Ovary (tissue), 9 donors: ENCODE data around the gene CGB7. TPM values are rescaled to one million over a fixed set of nuclear protein-coding genes. Genes with fewer than 3 reads are reported as not detected.
"Not testable (repeated sequence)": the region's sequence is repeated elsewhere in the genome, so short reads cannot be mapped to it uniquely, and the experiment has no call there.

Experiments used
- DNase-seq, 5 donors: peaks; one replicate each; pipeline ENCODE4 v3.0.0-alpha.2; 2019 to 2020
- H3K27ac ChIP-seq, 2 donors: fragments of 200-600 bp; one replicate each; pipeline versions ENCODE4 v1.5.1 to v1.8.0; 2019 to 2022
- H3K27me3 ChIP-seq: fragments of 200-600 bp; one replicate; pipeline ENCODE4 v1.8.0; 2022
- H3K36me3 ChIP-seq: fragments of 200-600 bp; sonication (generic); one replicate; pipeline ENCODE4 v1.5.1; 2019
- H3K4me1 ChIP-seq: one replicate; pipeline ENCODE4 v1.8.1; 2013; ENCODE audit warnings: mild to moderate bottlenecking, moderate library complexity; ENCODE audit not compliant: insufficient read depth
- H3K4me3 ChIP-seq: fragments of 200-600 bp; sonication (generic); one replicate; pipeline ENCODE4 v1.5.1; 2017
- H3K9me3 ChIP-seq, 2 donors: fragments of 200-600 bp in 1 of 2; sonication (generic) in 1 of 2; one replicate each; pipeline versions ENCODE4 v1.5.1 to v1.8.1; 2013 to 2019; ENCODE audit warnings: mild to moderate bottlenecking in 1 of 2, moderate library complexity in 1 of 2
- CTCF ChIP-seq, 3 donors: fragments of 450-650 bp in 2 of 3; fragments of 200-600 bp in 1 of 3; IDR thresholded peaks; one replicate each; pipeline versions ENCODE4 v1.5.1 to v1.8.0; 2016 to 2022; ENCODE audit warnings: antibody characterized with exemption in 3 of 3, mild to moderate bottlenecking in 1 of 3
- EP300 ChIP-seq: sonication (generic); formaldehyde crosslinking; IDR thresholded peaks from one replicate; pipeline ENCODE4 v1.6.1; 2017; ENCODE audit warnings: antibody characterized with exemption
- POLR2A ChIP-seq: fragments of 450-650 bp; IDR thresholded peaks from one replicate; pipeline ENCODE4 v1.6.1; 2017; ENCODE audit warnings: antibody characterized with exemption, mild to moderate bottlenecking, moderate library complexity
- WGBS, 3 donors: extraction: QIAGEN DNeasy Blood & Tissue Kit in 1 of 3; methylation state at CpG; one replicate each; pipeline versions ENCODE4 v1.1.5 to v1.1.7; 2013 to 2017; 5-methylcytosine and 5-hydroxymethylcytosine counted together
- intact Hi-C, 4 donors: fragments of 100-400 bp; cut with DNase I; formaldehyde crosslinking; loops; one replicate each; pipeline versions ENCODE4 v1.11.0 to v1.15.1; 2022 to 2023
- polyA plus RNA-seq, 2 donors: library from polyadenylated mRNA; stranded (reverse); fragments of 200-250 nt in 1 of 2; fragments of 350-450 nt in 1 of 2; fragmentation: Illumina TruSeq in 1 of 2; extraction: RNeasy Lipid Tissue Mini Kit (QIAGEN cat#74804) in 1 of 2; gene quantifications; one replicate each; pipeline ENCODE4 v1.2.3, GENCODE V29; 2013 to 2014
- total RNA-seq, 7 donors: library from RNA; depleted of rRNA in 2 of 7; stranded (reverse); fragments of >200 nt in 2 of 7; fragmentation: NEBNext Ultra II Directional in 3 of 7; extraction: Animal tissue kit (Norgen Biotek cat#: 25700) in 3 of 7; gene quantifications; one replicate each; pipeline versions ENCODE4 v1.1.0 to v1.2.4, GENCODE V29; 2016 to 2023
- donor health status: DM: no; HTN: no; CAD: no; lungs with moderate emphysema.
- donor health status: DM: no; HTN: no; CAD: no.
- donor health status: Bipolar disorder and iron deficiency.
- donor health status: DM: yes; HTN: yes; CAD: no.
- donor health status: DM: no; HTN: no; CAD: no.
- donor health status: DM: yes; HTN: yes; CAD: no.

The CGB7 gene
- total and polyA plus RNA-seq, 9 donors, result 0.15 TPM; not detected in 8

- intact Hi-C loops, result no loop called here
- no peaks in the 10 kb centered on the region for H3K36me3 ChIP-seq
- no peaks in the 10 kb centered on the region for H3K27me3 ChIP-seq
- DNase-seq, result no peak
- no peaks in the 10 kb centered on the region for H3K9me3 ChIP-seq
- peaks cover 2% of the 10 kb centered on the region for H3K4me1 ChIP-seq
- TF ChIP-seq POLR2A, result no peak
- TF ChIP-seq EP300, result no peak
- no peak for TF ChIP-seq CTCF (IDR thresholded peaks at IDR 0.05)
- 76 to 85% (median 77%) methylated on average over 4 of the region's 4 CpGs for WGBS, 3 donors
- no peak overlapping the region for H3K27ac ChIP-seq
- H3K4me3 ChIP-seq, result no peak overlapping the region
These were observed 22.8 kb upstream of the CGB7 start for GRCh38 chr19:49080392-49080791.

GRCh38 chr19:49074869-49075268 is 17.3 kb upstream of the CGB7 start:
- peak in 2 of 3 donors; percentile 33 to 57 for TF ChIP-seq CTCF (IDR thresholded peaks at IDR 0.05)
- DNase-seq, result peak; percentile 45 to 69 (median 61)
- H3K36me3 ChIP-seq, H3K27ac ChIP-seq, H3K9me3 ChIP-seq, H3K4me1 ChIP-seq, H3K27me3 ChIP-seq, intact Hi-C loops, H3K4me3 ChIP-seq: not testable (repeated sequence)
- 18 to 20% (median 20%) methylated on average over 9 of the region's 9 CpGs for WGBS, 3 donors

GRCh38 chr19:49073514-49074378 is 16.2 kb upstream of the CGB7 start:
- no peak overlapping the region for H3K4me3 ChIP-seq
- peaks cover 3% of the 10 kb centered on the region for H3K27me3 ChIP-seq
- intact Hi-C loops, result no loop called here
- TF ChIP-seq POLR2A (no peak), EP300 (no peak), CTCF (IDR thresholded peaks at IDR 0.05) (no peak)
- WGBS, 3 donors, result 56 to 68% (median 57%) methylated on average over 23 of the region's 23 CpGs
- no peaks in the 10 kb centered on the region for H3K4me1 ChIP-seq
- H3K9me3 ChIP-seq, result no peaks in the 10 kb centered on the region
- no peak for DNase-seq
- H3K27ac ChIP-seq, result no peak overlapping the region
- no peaks in the 10 kb centered on the region for H3K36me3 ChIP-seq

- Histone ChIP-seq H3K27ac (no peak overlapping the region), H3K9me3 (no peaks in the 10 kb centered on the region), H3K27me3 (peaks cover 3% of the 10 kb centered on the region), H3K36me3 (no peaks in the 10 kb centered on the region), H3K4me3 (no peak overlapping the region), H3K4me1 (no peaks in the 10 kb centered on the region)
- intact Hi-C loops, result no loop called here
- no peak for TF ChIP-seq CTCF (IDR thresholded peaks at IDR 0.05)
- no peak for TF ChIP-seq POLR2A
- no peak for DNase-seq
- WGBS, 3 donors, result 2 to 3% (median 3%) methylated on average over 89 to 93 of the region's 93 CpGs
These were observed 14.5 kb upstream of the CGB7 start for GRCh38 chr19:49071860-49072547.
